Measurements from ENCODE around the gene ISYNA1. TPM values are rescaled to one million over a fixed set of nuclear protein-coding genes. Genes with fewer than 3 reads are reported as not detected.

Gene ISYNA1
- total and polyA plus RNA-seq, 2 of the 8 experiments (the other 6 are each of a cell fraction or from before 2014, with no cell fraction given), result 207 to 264 TPM

GRCh38 chr19:18412610-18413239, 25.2 kb downstream of the ISYNA1 start:
- ChIA-PET POLR2A (ENCODE audit: partially characterized antibody) (interaction anchor here (0.8 to 1.8 kb wide), 6 partner anchors 24 to 131 kb away, joined by 3 to 11 read pairs (median 3); partner anchors contain the start of gene JUND), CTCF (ENCODE audit: partially characterized antibody) (interaction anchor here (0.5 to 11.0 kb wide), 26 partner anchors 9 to 417 kb away, joined by 3 to 177 read pairs (median 7); partner anchors contain the start of genes GDF15, IQCN, LRRC25 and PGPEP1)
- no peak overlapping the region for H3K4me2 ChIP-seq (ENCODE audit: insufficient read depth in 1 of 2, low read depth in 2 of 2, low read length in 2 of 2)
- H3K4me3 ChIP-seq (ENCODE audit: extremely low read depth in 1 of 4, insufficient read depth in 2 of 4, low read depth in 3 of 4, low read length in 4 of 4), result no peak overlapping the region
- H3K4me1 ChIP-seq (replicated peaks in 1 of 4; ENCODE audit: control insufficient read depth in 3 of 4, insufficient read depth in 4 of 4, low read length in 3 of 4), result peaks cover 0 to 9% (median 6%) of the 10 kb centered on the region in 4 experiments; a peak in 4 of 7 replicates
- H2BK20ac ChIP-seq (ENCODE audit: low read length), result no peak overlapping the region
- no peak overlapping the region for H2AFZ ChIP-seq (ENCODE audit: low read length)
- H4K91ac ChIP-seq (replicated peaks; ENCODE audit: insufficient read length, low read length), result no peak overlapping the region
- TF ChIP-seq NRF1 (IDR thresholded peaks at IDR 0.05; ENCODE audit: low read depth, low read length), result no peak
- no peak for TF ChIP-seq CHD1 (IDR thresholded peaks at IDR 0.05; ENCODE audit: low read depth, low read length)
- TF ChIP-seq CTCF (IDR thresholded peaks at IDR 0.05; ENCODE audit: control extremely low read depth in 1 of 3, insufficient read depth in 1 of 3, low read depth in 1 of 3, low read length in 3 of 3), result peak in 1 of 3 experiments; percentile 11; a peak in 1 of 4 replicates
- no peak for TF ChIP-seq SRF (IDR thresholded peaks at IDR 0.05; ENCODE audit: low read depth, low read length)
- no peak for TF ChIP-seq BACH1 (IDR thresholded peaks at IDR 0.05; ENCODE audit: low read length)
- H4K5ac ChIP-seq (ENCODE audit: insufficient read length, low read depth, low read length), result no peak overlapping the region
- no peak overlapping the region for H2AK5ac ChIP-seq (ENCODE audit: low read depth, low read length)
- no peak overlapping the region for H3K14ac ChIP-seq (ENCODE audit: insufficient read length)
- H3K79me1 ChIP-seq (ENCODE audit: low read depth, low read length), result no peaks in the 10 kb centered on the region
- H4K8ac ChIP-seq (ENCODE audit: extremely low read depth, insufficient read depth, low read length), result no peak overlapping the region
- no peak overlapping the region for H3K9ac ChIP-seq (replicated peaks in 1 of 4; ENCODE audit: extremely low read depth in 1 of 4, low read depth in 3 of 4, low read length in 3 of 4)
- no peaks in the 10 kb centered on the region for H4K20me1 ChIP-seq (replicated peaks in 1 of 2; ENCODE audit: control insufficient read depth in 1 of 2, insufficient read depth in 2 of 2, low read length in 2 of 2)
- no peak overlapping the region for H2BK15ac ChIP-seq (ENCODE audit: low read length)
- H3K9me3 ChIP-seq (ENCODE audit: insufficient read depth in 2 of 2, low read depth in 1 of 2, low read length in 1 of 2), result no peaks in the 10 kb centered on the region
- no peak overlapping the region for H3K4ac ChIP-seq (replicated peaks; ENCODE audit: insufficient read length, low read depth, low read length)
- H3K56ac ChIP-seq (replicated peaks; ENCODE audit: insufficient read length, low read depth, low read length), result no peak overlapping the region
- H2BK12ac ChIP-seq (ENCODE audit: low read depth, low read length), result no peak overlapping the region
- no peak overlapping the region for H3K23ac ChIP-seq (ENCODE audit: insufficient read length)
- peaks cover 0 to 4% (median 2%) of the 10 kb centered on the region in 4 experiments; a peak in 5 of 7 replicates for H3K27me3 ChIP-seq (replicated peaks in 1 of 4; ENCODE audit: control insufficient read depth in 3 of 4, extremely low read depth in 1 of 4, insufficient read depth in 3 of 4, low read length in 3 of 4)
- H3K18ac ChIP-seq (ENCODE audit: extremely low read depth, low read length), result no peak overlapping the region
- H3K27ac ChIP-seq (ENCODE audit: low read depth, low read length), result no peak overlapping the region
- FAIRE-seq (no peak), DNase-seq (ENCODE audit: low read depth in 1 of 2, low spot score in 2 of 2) (no peak)
- peaks cover 9% of the 10 kb centered on the region; the same call in 1 of the 2 replicates for H3K23me2 ChIP-seq (ENCODE audit: low read depth, low read length)
- no peaks in the 10 kb centered on the region for H3K36me3 ChIP-seq (ENCODE audit: control insufficient read depth in 2 of 4, insufficient read depth in 4 of 4, low read length in 3 of 4)
- H2BK5ac ChIP-seq (ENCODE audit: low read depth, low read length), result no peak overlapping the region
- no peak overlapping the region for H2BK120ac ChIP-seq (replicated peaks; ENCODE audit: low read depth, low read length)
- H3K79me2 ChIP-seq (ENCODE audit: control insufficient read depth in 1 of 2, insufficient read depth in 2 of 2, low read length in 2 of 2), result no peaks in the 10 kb centered on the region
- WGBS, 2 experiments (ENCODE audit: extremely low coverage in 1 of 2, insufficient coverage in 1 of 2, insufficient read length in 1 of 2, insufficient replicate concordance in 2 of 2, low coverage in 1 of 2, low lambda C conversion rate in 2 of 2, missing lambda C conversion rate in 1 of 2), result 89% methylated on average over 16 of the region's 16 CpGs; no CpG with 5 or more reads in 1 of the 2 experiments
